SJSA1 (cell line): ENCODE data around the gene PLPP2. TPM values are rescaled to one million over a fixed set of nuclear protein-coding genes. Genes with fewer than 3 reads are reported as not detected.

Experiments
- DNase-seq, 2 experiments: peaks; one replicate each; pipeline ENCODE4 v3.0.0-alpha.2; 2015 to 2020; ENCODE audit warnings: low spot score in 2 of 2, low read depth in 1 of 2
- H3K27ac ChIP-seq: fragments of 250-450 bp; sonication (Bioruptor Pico); 2 replicates; pipeline ENCODE4 v1.5.1; 2020; ENCODE audit warnings: mild to moderate bottlenecking, moderate library complexity
- H3K27me3 ChIP-seq: fragments of 250-450 bp; sonication (Bioruptor Pico); replicated peaks from 2 replicates; pipeline ENCODE4 v1.5.1; 2020; ENCODE audit warnings: mild to moderate bottlenecking, moderate library complexity
- H3K36me3 ChIP-seq: fragments of 250-450 bp; sonication (Bioruptor Pico); 2 replicates; pipeline ENCODE4 v1.5.1; 2020; ENCODE audit warnings: mild to moderate bottlenecking
- H3K4me1 ChIP-seq: fragments of 250-450 bp; sonication (Bioruptor Pico); replicated peaks from 2 replicates; pipeline ENCODE4 v1.6.1; 2021; ENCODE audit warnings: mild to moderate bottlenecking
- H3K4me3 ChIP-seq: fragments of 250-450 bp; sonication (Bioruptor Pico); 2 replicates; pipeline ENCODE4 v1.5.1; 2020; ENCODE audit warnings: mild to moderate bottlenecking
- H3K9me3 ChIP-seq: fragments of 250-450 bp; sonication (Bioruptor Pico); replicated peaks from 2 replicates; pipeline ENCODE4 v1.5.1; 2020; ENCODE audit warnings: mild to moderate bottlenecking
- total RNA-seq: library from RNA; depleted of rRNA; stranded (reverse); fragments of >200 nt; shearing (Covaris generic); gene quantifications from 2 replicates; pipeline ENCODE4 v1.2.3, GENCODE V29; 2014

Gene PLPP2
- total RNA-seq, 1 experiment from 2014 or later: 7.3 TPM

DNA sequence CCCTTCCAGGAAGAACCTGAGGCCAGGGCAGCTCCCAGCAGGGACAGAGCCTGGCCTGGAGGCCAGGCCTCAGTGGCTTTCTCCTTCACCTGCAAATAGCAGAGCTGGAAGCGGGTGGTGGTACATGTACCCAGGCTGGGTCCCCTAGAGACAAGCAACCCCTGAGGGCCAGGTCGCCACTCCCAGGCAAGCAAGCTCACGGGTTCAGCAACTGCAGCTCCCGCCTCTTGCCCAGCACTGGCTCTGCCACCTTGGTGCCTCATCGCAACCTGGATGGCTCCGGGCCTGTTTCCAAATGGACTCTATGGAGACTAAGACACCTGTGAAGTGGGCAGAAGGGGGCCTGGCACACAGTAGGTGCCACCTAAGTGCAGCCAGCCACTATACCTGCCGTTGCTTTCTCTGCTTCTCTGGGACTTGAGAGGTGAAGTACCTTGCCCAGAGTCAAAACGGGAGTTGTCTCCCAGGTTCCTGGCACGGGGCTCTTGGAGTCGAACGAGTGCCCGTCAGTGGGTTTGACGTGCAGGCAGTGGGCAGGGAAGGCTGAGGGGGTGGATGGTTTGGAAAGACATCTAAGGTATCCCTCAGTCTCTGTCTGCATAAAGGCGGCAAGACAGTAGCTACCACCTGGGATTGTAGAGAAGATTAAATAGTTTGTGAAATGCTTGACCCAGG lies 2.4 kb upstream of the PLPP2 start:
- Histone ChIP-seq H3K36me3 (no peaks in the 10 kb centered on the region), H3K4me3 (no peak overlapping the region), H3K4me1 (peaks cover 12% of the 10 kb centered on the region), H3K27me3 (peaks cover 29% of the 10 kb centered on the region), H3K9me3 (0 out of 2 replicates have a peak, but pooled peaks cover 5% of the 10 kb centered on the region), H3K27ac (no peak overlapping the region)
- no peak for DNase-seq

GRCh38 chr19:292951-293350 lies 1.7 kb upstream of the PLPP2 start:
- H3K4me1 ChIP-seq: peaks cover 12% of the 10 kb centered on the region
- no peak overlapping the region for H3K27ac ChIP-seq
- 0 out of 2 replicates have a peak, but pooled peaks cover 5% of the 10 kb centered on the region for H3K9me3 ChIP-seq
- H3K27me3 ChIP-seq: peaks cover 29% of the 10 kb centered on the region
- no peaks in the 10 kb centered on the region for H3K36me3 ChIP-seq
- H3K4me3 ChIP-seq: no peak overlapping the region
- no peak for DNase-seq

GRCh38 chr19:292281-292884 lies 1.2 kb upstream of the PLPP2 start:
- Histone ChIP-seq H3K36me3 (no peaks in the 10 kb centered on the region), H3K27ac (no peak overlapping the region), H3K9me3 (0 out of 2 replicates have a peak, but pooled peaks cover 5% of the 10 kb centered on the region), H3K4me1 (peaks cover 12% of the 10 kb centered on the region), H3K4me3 (no peak overlapping the region), H3K27me3 (peaks cover 29% of the 10 kb centered on the region)
- no peak for DNase-seq

GRCh38 chr19:291561-292280 lies 518 bp upstream of the PLPP2 start:
- Histone ChIP-seq H3K27ac (no peak overlapping the region), H3K36me3 (no peaks in the 10 kb centered on the region), H3K4me3 (no peak overlapping the region), H3K4me1 (peaks cover 12% of the 10 kb centered on the region), H3K9me3 (0 out of 2 replicates have a peak, but pooled peaks cover 5% of the 10 kb centered on the region), H3K27me3 (peaks cover 29% of the 10 kb centered on the region)
- no peak for DNase-seq

- Histone ChIP-seq H3K4me1 (peaks cover 12% of the 10 kb centered on the region), H3K9me3 (0 out of 2 replicates have a peak, but pooled peaks cover 5% of the 10 kb centered on the region), H3K27ac (peak overlapping the region; percentile 15; the same call in 1 of the 2 replicates), H3K27me3 (peaks cover 29% of the 10 kb centered on the region), H3K4me3 (peak overlapping the region; percentile 44), H3K36me3 (no peaks in the 10 kb centered on the region)
- DNase-seq: peak in 1 of 2 experiments; percentile 41
Observed at GRCh38 chr19:290372-291005, 714 bp downstream of the PLPP2 start.

DNA sequence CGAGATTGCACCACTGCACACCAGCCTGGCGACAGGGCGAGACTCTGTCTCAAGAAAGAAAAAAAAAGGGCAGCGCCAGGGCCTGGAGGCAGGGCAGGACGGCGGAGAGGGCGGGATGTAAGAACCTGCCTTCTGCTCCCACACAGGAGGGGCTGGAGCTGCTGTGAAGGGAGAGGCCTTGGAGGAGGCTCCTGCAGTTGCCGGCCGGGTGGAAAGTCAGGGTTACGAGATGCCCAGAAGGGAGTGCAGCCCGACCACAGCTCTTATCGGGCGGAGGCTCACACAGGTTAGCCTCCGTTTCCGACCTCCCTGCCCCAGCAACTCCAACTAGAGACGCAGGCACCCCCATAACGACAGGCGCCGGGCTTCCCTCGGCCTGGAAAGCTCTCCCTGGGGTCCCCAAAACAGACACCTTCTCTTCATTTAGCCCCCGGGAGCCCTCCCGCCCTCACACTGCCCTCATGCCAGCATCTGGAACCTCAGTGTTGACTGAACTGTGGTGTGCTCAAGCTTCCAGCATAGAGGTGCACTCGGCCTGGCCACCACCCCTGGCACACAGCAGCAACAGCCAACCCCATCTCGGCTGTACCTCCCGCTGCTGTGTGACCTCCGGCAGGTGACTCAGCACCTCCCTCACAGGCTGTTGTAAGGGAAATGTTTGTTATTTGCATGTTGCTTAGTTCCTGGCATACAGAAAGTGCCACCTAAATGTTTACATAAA lies 1.4 kb downstream of the PLPP2 start:
- peak in 1 of 2 experiments; percentile 21 for DNase-seq
- Histone ChIP-seq H3K4me1 (peaks cover 12% of the 10 kb centered on the region), H3K4me3 (no peak overlapping the region), H3K27ac (no peak overlapping the region), H3K27me3 (peaks cover 29% of the 10 kb centered on the region), H3K9me3 (0 out of 2 replicates have a peak, but pooled peaks cover 5% of the 10 kb centered on the region), H3K36me3 (no peaks in the 10 kb centered on the region)

GRCh38 chr19:288911-289310 lies 2.3 kb downstream of the PLPP2 start:
- Histone ChIP-seq H3K36me3 (no peaks in the 10 kb centered on the region), H3K4me3 (no peak overlapping the region), H3K27ac (no peak overlapping the region), H3K4me1 (peaks cover 12% of the 10 kb centered on the region), H3K27me3 (peaks cover 24% of the 10 kb centered on the region), H3K9me3 (0 out of 2 replicates have a peak, but pooled peaks cover 5% of the 10 kb centered on the region)
- no peak for DNase-seq

- no peak for DNase-seq
- no peaks in the 10 kb centered on the region for H3K36me3 ChIP-seq
- H3K4me3 ChIP-seq: no peak overlapping the region
- H3K27ac ChIP-seq: no peak overlapping the region
- peaks cover 21% of the 10 kb centered on the region for H3K27me3 ChIP-seq
- peaks cover 12% of the 10 kb centered on the region for H3K4me1 ChIP-seq
- 0 out of 2 replicates have a peak, but pooled peaks cover 5% of the 10 kb centered on the region for H3K9me3 ChIP-seq
Observed at GRCh38 chr19:287381-287871, 3.8 kb downstream of the PLPP2 start.

GRCh38 chr19:283395-283794 lies 7.8 kb downstream of the PLPP2 start:
- Histone ChIP-seq H3K4me1 (no peaks in the 10 kb centered on the region), H3K27ac (no peak overlapping the region), H3K27me3 (no peaks in the 10 kb centered on the region), H3K36me3 (no peaks in the 10 kb centered on the region), H3K9me3 (no peaks in the 10 kb centered on the region), H3K4me3 (no peak overlapping the region)
- DNase-seq: no peak

DNA sequence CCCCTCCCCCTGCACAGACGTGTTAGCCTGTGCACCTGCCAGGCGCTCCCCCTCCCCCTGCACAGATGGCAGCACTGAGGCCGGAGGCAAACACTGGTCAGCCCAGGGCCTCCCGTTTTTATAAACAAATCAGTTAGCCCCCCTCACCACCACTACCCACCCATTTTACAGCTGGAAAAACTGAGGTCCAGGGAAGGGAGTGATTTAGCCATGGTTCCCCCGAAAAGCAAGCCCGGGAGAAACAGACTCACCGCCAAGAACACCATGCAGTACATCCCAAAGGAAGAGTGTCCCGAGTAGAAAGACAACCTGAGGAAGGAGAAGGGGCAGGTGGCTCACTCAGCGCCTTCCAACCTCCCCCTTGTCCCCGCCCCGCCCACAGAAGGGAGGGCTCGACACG lies 8.7 kb downstream of the PLPP2 start:
- no peak for DNase-seq
- Histone ChIP-seq H3K36me3 (no peaks in the 10 kb centered on the region), H3K9me3 (no peaks in the 10 kb centered on the region), H3K27ac (no peak overlapping the region), H3K4me1 (no peaks in the 10 kb centered on the region), H3K4me3 (no peak overlapping the region), H3K27me3 (no peaks in the 10 kb centered on the region)

DNA sequence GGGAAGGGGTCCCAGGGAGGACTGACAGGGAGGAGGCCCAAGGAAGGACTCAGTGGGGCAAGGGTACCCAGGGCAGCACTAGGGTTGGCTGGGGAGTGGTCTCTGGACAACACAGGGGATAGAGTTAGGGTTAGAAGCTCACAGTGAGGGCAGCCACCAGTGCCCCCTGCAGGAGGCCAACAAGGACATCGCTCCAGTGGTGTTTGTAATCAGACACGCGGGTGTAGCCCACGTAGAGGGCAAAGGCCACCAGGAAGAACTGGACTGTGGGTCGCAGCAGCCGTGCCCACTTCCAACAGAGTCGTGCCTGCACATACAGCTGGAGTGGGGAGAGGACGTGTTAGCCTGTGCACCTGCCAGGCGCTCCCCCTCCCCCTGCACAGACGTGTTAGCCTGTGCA lies 9.2 kb downstream of the PLPP2 start:
- no peaks in the 10 kb centered on the region for H3K9me3 ChIP-seq
- H3K27ac ChIP-seq: no peak overlapping the region
- no peaks in the 10 kb centered on the region for H3K27me3 ChIP-seq
- H3K4me3 ChIP-seq: no peak overlapping the region
- H3K4me1 ChIP-seq: no peaks in the 10 kb centered on the region
- no peak for DNase-seq
- H3K36me3 ChIP-seq: no peaks in the 10 kb centered on the region

GRCh38 chr19:281156-281853 lies 9.9 kb downstream of the PLPP2 start:
- Histone ChIP-seq H3K27ac (no peak overlapping the region), H3K27me3 (no peaks in the 10 kb centered on the region), H3K4me1 (no peaks in the 10 kb centered on the region), H3K9me3 (no peaks in the 10 kb centered on the region), H3K36me3 (no peaks in the 10 kb centered on the region), H3K4me3 (no peak overlapping the region)
- no peak for DNase-seq
